Measurements from ENCODE around the gene PRRC2A.

DNA sequence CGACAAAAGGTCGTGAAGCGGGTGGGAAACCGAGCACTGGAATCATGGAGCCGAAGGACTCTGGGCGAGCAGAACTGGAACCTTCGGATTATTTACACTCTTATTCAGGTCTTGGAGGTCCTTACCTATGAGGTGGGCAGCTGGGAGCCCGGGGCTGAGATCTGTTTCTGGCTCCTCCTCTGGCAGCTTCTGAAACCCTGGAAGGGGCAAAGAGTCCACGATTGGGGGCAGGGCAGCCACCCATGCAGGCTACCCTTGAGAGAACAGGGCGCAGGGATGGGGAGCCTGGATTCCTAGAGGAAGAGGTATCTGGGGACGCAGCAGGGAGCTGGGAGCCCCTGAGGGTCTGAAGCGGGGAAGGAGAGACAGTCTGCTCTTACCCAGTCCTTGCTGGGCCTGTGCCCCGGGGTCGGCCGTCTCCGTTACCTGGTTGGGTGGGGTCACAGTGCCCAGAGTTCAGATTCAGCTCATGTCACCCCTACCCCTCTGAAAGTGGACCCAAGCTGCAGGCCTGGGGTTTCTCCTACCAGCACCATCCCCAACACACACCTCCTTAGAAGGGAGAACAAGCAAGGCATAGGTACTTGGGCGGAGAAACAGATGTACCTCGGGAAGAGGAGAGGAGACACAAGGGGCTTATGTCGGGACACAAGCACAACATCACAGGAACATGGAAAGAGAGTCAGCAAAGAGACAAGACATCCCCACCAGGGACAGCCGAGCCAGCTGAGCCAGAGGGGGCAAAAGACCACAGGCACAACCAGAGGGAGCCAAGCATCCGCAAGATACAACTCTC is 38.9 kb upstream of the PRRC2A start:
- TF ChIP-seq NFRKB (IDR thresholded peaks at IDR 0.05) (no peak), SP1 (IDR thresholded peaks at IDR 0.05) (no peak), TARDBP (IDR thresholded peaks at IDR 0.05) (no peak), FOXA1 (IDR thresholded peaks at IDR 0.05) (no peak), ZNF384 (IDR thresholded peaks at IDR 0.05) (no peak), BHLHE40 (IDR thresholded peaks at IDR 0.05; ENCODE audit: borderline replicate concordance) (no peak), SUZ12 (IDR thresholded peaks at IDR 0.05) (no peak), ELF4 (IDR thresholded peaks at IDR 0.05) (no peak), FOXM1 (IDR thresholded peaks at IDR 0.05; ENCODE audit: borderline replicate concordance) (no peak), ARNT (IDR thresholded peaks at IDR 0.05) (no peak), FOXK2 (IDR thresholded peaks at IDR 0.05) (no peak), HDGF (IDR thresholded peaks at IDR 0.05; ENCODE audit: borderline replicate concordance) (no peak), CTBP1 (IDR thresholded peaks at IDR 0.05; ENCODE audit: borderline replicate concordance) (no peak)
- TF ChIP-seq, protein P1, sequence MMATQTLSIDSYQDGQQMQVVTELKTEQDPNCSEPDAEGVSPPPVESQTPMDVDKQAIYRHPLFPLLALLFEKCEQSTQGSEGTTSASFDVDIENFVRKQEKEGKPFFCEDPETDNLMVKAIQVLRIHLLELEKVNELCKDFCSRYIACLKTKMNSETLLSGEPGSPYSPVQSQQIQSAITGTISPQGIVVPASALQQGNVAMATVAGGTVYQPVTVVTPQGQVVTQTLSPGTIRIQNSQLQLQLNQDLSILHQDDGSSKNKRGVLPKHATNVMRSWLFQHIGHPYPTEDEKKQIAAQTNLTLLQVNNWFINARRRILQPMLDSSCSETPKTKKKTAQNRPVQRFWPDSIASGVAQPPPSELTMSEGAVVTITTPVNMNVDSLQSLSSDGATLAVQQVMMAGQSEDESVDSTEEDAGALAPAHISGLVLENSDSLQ (IDR thresholded peaks at IDR 0.05), result no peak
